Glomerular visceral epithelial cell (primary cell): Measurements from ENCODE around the gene CHRNA5.

Experiments used
- DNase-seq: peaks from one replicate; pipeline ENCODE4 v3.0.0-alpha.2; 2016; ENCODE audit errors: extremely low spot score

CHRNA5 gene

DNA sequence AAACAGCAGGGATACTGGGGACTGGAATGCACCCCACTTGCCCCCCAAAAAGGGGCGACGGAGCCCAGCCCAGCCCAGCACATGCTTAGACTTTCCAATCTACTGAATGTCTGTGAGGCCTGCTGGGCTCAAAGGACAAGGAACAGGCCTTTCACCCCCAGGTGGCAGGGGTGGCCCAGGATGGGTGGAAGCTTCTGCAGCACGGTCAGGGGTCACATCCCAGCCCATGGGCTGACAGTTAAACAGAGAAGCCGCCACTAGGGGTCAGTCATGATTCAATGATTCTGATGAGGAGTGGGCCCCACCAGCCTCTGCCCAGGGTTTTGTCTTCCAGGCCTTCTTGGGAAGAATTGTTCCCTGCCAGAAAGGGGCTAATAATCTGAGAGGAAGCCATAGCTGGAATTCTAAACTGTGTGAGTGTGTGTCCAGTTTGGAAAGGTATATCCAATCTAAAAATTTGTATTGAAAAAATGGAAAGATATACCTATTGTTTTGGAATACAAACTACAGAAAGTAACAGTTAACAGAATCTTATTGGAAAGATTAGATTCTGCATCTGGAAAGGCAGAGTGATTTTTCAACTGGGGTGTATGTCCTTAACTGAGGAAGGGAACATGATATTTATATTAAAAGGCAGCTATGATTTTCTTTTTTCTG is 73.5 kb downstream of the CHRNA5 start:
- DNase-seq: peak; percentile 46

- no peak for DNase-seq
Observed at GRCh38 chr15:78640527-78641101, 75.3 kb downstream of the CHRNA5 start.

DNA sequence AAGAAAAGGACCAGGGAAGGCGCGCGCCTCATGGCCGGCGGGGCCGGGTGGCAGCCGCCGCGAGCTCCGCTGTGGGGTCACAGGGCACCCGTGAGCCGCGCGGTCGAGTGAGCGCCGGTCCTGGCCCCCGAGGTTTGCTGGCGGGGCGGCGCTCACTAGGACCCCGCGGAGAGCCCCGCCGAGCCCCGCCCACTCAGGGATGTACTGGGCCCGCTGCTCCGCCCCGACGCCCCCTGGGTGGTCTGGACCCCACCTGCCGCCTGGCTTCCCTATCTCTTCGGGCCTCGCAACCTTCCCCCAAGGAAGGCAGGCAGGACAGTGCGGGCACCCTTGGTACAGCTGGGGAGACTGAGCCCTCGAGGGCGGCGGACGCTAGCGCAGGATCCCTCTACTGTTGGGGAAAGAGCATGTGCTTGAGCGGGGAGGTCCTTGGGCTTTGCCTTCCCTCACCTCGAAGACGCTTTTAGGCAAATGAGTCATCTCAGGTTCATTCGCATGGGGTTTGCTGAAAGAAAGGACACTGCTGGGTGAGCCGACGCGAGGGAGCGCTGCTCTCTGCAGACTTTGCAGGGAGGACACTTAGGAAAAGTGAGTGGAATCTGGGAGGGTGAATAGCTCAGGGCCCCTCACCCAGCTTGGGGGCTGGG is 75.9 kb downstream of the CHRNA5 start, which contains the start of gene CHRNB4:
CHRNB4 (minus strand) TSS at position 109 of the 647 bp plus-strand sequence; CDS start at position 32, 77 bp downstream.
- peak; percentile 15 for DNase-seq

GRCh38 chr15:78641749-78642275 is 76.5 kb downstream of the CHRNA5 start:
- no peak for DNase-seq

DNA sequence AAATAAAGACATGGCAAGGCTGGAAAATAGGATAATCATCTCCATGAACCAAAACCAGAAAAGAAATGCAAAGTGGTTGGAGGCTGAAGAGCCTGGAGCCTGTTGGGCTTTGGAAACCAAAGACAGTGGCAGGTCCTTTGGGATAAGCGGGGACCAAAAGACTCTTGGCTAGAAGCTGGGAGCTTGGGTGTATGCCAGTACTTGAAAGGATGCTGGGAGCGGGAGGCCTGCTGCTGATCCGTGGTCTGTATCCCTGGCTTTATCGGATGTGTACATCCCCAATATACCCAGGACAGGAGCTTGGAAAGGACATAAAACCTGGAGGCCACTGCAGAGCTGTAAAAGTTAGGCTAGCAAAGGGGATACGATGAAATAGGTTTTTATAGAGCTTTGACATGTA is 77.0 kb downstream of the CHRNA5 start:
- no peak for DNase-seq
